H1 (cell line): ENCODE results near the gene WDR7.

ENCODE experiments used
- JUND ChIP-seq: IDR thresholded peaks from 2 replicates; pipeline ENCODE4 v1.6.1; 2011; ENCODE audit warnings: mild to moderate bottlenecking, improper control_type of control experiment, low read length
- POLR2A ChIP-seq, 2 experiments: IDR thresholded peaks; 1 replicate in 1 of 2; 2 replicates in 1 of 2; pipeline ENCODE4 v1.6.1; 2011; ENCODE audit warnings: low read depth in 2 of 2, low read length in 2 of 2, mild to moderate bottlenecking in 2 of 2; ENCODE audit errors: control extremely low read depth in 1 of 2

DNA sequence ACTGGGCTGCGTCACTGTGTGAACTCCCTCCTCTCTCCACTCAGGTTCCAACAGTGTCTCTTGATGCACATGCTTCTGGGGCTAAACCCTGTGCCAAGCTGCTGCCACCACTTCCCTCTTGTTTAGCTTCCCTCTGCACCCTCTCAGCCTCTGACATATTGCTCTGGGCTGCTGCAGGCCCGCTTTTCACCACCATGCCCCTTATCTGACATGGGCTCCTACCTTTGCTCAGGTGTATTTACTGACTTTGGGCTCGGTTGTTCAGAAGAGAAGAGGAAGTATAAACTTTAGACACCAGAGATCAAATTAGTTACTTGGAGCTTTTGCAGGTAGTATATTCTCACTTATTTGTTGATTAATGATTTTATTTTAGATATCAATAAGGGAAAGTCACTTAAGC, 77.6 kb downstream of the WDR7 start:
- no peak for TF ChIP-seq POLR2A (IDR thresholded peaks at IDR 0.05; ENCODE audit: control extremely low read depth in 1 of 2, low read depth in 2 of 2, low read length in 2 of 2)
- no peak for TF ChIP-seq JUND
